DMS114 treated with DMSO at 0.1 percent for 48 hours (cell line): ENCODE data around the gene SLC38A6.

ENCODE experiments used
- DNase-seq: peaks from one replicate; lab custom pipeline; 2025; ENCODE audit not compliant: unreplicated experiment; lab: John Stamatoyannopoulos, UW

SLC38A6 gene

DNA sequence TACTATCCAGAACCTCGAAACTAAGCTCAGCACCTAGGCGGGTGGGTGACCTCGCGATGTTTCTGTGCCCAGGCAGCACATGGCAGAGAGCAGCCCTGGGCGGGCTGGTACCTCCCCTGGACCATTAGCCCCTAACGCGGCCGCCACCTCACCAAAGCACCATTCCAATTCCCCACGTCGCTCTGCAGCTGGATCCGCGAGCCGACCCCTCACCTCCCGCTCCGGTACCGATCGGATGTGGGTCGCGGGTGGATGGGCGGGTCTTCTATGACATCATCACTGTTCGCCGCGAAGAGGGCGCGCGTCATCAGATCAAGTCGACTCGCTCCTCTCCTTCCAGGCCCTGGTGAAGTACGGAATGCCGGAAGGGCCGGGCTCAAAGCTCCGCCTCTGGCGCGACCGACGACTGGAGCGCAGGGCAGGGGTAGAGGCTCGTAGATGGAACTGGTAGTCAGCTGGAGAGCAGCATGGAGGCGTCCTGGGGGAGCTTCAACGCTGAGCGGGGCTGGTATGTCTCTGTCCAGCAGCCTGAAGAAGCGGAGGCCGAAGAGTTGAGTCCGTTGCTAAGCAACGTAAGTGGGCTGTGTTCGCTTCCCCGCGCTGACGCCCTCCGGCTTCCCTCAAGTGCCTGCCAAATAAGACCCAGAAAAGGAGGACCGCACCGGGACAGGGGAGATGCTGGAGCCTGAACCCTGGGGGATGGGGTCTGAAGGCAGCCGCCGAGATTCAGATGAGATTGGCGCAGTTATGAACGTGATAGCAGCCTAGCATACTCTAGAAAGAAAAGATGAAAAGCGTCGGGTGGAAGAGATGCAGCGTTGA lies at the start of gene SLC38A6, which contains the start of gene TRMT5:
Gene SLC38A6, plus strand, starts transcription at position 435 of the 822 bp plus-strand sequence. Its CDS starts 33 bp downstream, at position 468.
Gene TRMT5, minus strand, starts transcription at position 269 of the 822 bp plus-strand sequence. Its CDS starts 106 bp downstream, at position 163.
- DNase-seq, result peak; percentile 85

DNA sequence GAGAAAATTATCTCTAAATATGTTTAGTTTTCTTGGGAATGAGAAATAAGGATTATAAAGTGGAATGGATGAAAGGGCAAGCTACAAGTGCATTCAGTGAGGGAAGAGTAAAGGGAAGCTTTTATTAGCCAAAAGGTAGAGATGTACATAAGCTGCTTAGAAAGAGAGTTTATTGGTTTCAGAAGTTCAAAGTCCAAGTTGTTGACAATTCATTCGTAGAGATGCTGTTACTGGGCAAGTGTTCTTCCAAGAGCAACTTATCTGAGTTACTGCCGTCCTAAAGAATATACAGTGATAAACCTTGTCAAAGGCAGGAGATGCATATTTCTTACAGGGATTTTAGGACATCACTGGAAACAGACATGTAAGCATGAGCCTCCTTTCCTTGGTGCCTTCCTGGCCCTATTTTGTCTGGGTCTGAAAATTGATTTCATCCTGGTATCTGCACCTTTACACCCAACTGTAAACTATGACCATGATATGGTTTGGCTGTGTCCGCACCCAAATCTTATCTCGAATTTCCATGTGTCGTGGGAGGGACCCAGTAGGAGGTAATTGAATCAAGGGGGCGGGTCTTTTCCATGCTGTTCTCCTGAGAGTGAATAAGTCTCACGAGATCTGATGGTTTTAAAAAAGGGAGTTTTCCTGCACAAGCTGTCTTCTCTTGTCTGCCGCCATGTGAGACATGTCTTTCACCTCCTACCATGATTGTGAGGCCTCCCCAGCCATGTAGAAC lies 47.0 kb upstream of the SLC38A6 start:
- DNase-seq, result no peak

- no peak for DNase-seq
Measured at GRCh38 chr14:60935319-60935718, 45.7 kb upstream of the SLC38A6 start.

DNA sequence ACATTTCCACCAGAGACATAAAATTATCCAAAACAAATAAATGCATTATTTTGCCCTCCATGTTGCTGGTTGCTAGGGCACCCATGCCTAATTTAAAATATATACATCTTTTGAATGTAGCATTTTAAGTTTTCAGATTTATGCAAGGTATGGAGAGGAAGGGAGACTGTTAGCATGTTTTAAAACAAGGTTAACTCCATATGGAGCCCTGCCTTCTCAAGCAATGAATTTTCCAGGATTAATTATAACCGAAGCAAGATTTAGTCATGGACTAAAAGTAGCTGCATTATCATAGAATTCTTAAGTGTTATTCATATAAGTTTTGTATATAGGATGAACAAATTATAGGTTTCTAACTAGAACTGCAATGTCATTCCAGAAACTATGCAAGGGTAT lies 37.4 kb upstream of the SLC38A6 start:
- DNase-seq, result no peak

GRCh38 chr14:60944204-60944603 lies 36.8 kb upstream of the SLC38A6 start:
- DNase-seq, result no peak

DNA sequence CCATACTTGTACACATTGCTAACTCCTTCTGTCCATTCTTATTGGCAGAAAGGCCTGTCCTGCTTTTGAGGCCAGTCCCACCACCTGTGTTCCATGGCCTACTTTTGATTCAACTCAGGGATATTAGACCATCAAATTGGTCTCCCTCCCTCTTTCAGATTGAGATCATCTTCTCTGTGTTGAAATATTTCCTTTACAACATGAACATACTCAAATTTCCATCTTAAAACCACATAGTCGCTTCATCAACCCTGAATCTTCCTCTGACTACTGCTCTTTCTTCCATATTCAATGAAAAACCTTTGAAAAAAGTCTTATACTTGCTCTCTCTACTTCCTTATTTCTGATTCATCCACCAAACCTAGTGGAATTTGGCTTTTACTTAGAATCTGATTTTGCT lies 35.1 kb upstream of the SLC38A6 start:
- DNase-seq, result no peak

DNA sequence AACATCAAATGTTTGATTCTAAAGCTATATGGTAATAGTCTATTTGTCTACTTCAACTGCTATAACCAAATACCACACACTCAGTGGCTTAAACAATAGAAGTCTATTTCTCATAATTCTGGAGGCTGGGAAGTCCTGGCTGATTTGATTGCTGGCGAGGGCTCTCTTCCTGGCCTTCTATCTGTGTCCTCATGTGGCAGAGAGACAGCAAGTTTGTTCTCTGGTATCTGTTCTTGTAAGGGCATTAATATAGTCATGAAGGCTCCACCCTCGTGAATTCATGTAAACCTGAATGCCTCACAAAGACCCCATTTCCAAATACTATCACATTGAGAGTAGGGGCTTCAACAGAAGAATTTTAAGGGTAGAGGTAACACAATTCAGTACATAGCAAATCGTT lies 34.3 kb upstream of the SLC38A6 start:
- no peak for DNase-seq

- no peak for DNase-seq
Measured at GRCh38 chr14:60951776-60952435, 29.1 kb upstream of the SLC38A6 start.

GRCh38 chr14:60956202-60956601 lies 24.8 kb upstream of the SLC38A6 start:
- DNase-seq, result no peak

DNA sequence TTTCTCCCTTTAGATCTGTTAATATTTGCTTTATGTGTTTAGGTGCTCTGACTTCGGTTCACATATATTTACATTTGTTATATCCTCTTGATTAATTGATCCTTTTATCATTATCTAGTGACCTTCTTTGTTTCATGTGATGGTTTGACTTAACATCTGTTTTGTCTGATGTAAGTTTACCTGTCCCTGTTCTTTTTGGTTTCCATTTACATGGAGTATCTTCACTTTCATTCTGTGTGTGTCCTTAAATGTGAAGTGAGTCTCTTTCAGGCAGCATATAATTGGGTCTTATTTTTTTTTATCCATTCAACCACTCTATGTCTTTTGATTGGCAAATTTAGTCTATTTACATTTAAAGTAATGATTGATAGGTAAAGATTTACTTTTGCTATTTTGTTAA lies 24.4 kb upstream of the SLC38A6 start:
- DNase-seq, result no peak

GRCh38 chr14:60958146-60958545 lies 22.9 kb upstream of the SLC38A6 start:
- no peak for DNase-seq

GRCh38 chr14:60963761-60964160 lies 17.3 kb upstream of the SLC38A6 start:
- DNase-seq, result no peak

DNA sequence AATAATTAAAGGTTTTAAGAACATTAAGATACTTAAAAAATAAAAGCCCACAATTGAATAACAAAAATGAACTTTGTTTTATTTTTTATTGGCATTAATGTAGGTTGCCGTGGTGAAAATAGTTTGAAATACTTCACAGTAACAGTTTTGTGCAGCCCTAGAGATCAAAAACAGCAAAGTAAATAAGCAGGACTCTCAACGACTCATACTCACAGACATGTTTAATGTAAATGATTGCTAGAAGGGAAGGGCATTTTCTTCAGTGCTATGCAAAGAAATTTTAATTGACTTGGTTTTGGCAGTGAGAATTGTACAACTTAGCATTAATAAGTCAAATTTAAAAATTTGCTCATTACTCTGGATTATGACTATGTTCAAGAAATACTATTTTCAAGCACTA lies 16.1 kb upstream of the SLC38A6 start:
- DNase-seq, result no peak

GRCh38 chr14:60965402-60965801 lies 15.6 kb upstream of the SLC38A6 start:
- DNase-seq, result no peak

DNA sequence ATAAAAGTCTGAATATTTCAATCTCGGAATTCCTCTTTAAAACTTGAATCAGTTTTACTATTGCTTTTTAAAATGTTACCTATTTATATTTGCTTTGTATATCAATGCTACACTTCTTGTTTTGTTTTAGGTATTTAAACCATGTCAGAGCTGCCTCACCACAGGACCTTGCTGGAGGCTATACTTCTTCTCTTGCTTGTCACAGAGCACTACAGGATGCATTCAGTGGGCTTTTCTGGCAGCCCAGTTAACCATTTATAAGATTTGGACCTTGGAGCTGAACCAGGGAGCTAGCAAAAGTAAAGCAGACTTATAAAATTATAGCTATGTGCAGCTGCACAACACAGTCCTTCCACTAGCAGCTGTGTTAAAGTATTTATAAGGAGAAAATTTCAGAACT lies 12.9 kb upstream of the SLC38A6 start:
- DNase-seq, result no peak

DNA sequence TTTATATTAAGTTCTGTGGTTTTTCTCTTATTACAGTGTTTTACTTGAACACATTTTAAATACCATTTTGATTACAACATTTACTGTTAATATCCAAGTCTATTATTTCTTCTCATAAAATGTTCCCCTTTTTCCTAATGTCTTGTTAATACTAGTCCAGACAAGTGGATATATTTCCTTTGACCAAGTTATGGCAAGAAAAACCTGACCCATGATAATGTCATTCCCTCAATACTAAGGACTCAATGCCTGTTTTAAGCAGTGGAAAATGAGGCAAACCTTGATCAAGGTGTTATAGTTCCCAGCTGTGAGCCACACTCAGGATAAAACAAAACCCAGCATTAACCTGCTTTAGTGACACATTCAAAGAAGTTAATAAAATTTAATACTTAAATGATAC lies 12.4 kb upstream of the SLC38A6 start:
- no peak for DNase-seq

- no peak for DNase-seq
Measured at GRCh38 chr14:60970146-60970545, 10.9 kb upstream of the SLC38A6 start.

DNA sequence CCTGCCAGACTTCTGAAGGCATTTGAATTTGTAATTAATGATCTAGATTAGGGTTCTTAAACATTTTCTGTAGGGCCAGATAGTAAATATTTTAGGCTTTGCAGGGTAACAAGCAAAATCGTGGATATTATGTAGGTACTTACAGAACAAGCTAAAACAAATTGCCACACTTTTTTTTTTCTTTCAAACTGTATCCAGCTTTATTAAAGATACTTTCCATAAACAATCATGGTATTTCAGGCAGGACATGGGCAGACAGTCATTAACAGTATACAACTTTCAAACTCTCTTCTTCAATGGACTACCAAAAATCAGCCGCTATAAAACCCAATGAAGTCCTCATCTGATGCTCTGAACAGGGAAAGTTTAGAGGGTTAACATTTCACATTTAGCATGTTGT lies 9.8 kb upstream of the SLC38A6 start:
- DNase-seq, result no peak

- no peak for DNase-seq
Measured at GRCh38 chr14:60972295-60972694, 8.8 kb upstream of the SLC38A6 start.

DNA sequence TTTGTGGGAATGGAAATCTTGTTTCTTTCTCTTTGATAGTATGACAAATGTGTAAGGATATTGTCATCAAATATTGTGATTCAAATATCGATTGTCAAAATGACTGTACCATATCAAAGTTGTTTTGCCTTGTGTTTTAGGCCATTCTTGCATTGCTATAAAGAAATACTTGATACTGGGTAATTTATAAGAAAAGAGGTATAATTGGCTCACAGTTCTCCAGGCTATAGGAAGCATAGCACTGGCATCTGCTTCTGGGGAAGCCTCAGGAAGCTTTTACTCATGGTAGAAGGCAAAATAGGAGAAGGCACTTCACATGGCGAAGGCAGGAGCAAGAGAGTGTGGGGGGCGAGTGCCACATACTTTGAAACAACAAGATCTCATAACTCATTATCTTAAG lies 8.0 kb upstream of the SLC38A6 start:
- DNase-seq, result no peak

GRCh38 chr14:60974090-60974651 lies 6.9 kb upstream of the SLC38A6 start:
- no peak for DNase-seq
